Fibroblast of mammary gland (primary cell): ENCODE measurements around the gene MAGEC2.

Source experiments
- DNase-seq: peaks from one replicate; pipeline ENCODE4 v3.0.0-alpha.2; 2010; ENCODE audit warnings: low read depth
- H3K4me3 ChIP-seq: 2 replicates; pipeline ENCODE4 v1.5.1; 2011; ENCODE audit warnings: low read depth, mild to moderate bottlenecking, low read length, moderate library complexity; ENCODE audit not compliant: control insufficient read depth
- TF ChIP-seq, protein P1 (sequence below): conservative IDR thresholded peaks from 2 replicates; pipeline ENCODE4 v1.5.1; 2011; ENCODE audit warnings: low read depth, low read length, inconsistent platforms; ENCODE audit not compliant: control insufficient read depth, insufficient read depth

The MAGEC2 gene, protein sequence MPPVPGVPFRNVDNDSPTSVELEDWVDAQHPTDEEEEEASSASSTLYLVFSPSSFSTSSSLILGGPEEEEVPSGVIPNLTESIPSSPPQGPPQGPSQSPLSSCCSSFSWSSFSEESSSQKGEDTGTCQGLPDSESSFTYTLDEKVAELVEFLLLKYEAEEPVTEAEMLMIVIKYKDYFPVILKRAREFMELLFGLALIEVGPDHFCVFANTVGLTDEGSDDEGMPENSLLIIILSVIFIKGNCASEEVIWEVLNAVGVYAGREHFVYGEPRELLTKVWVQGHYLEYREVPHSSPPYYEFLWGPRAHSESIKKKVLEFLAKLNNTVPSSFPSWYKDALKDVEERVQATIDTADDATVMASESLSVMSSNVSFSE

DNA sequence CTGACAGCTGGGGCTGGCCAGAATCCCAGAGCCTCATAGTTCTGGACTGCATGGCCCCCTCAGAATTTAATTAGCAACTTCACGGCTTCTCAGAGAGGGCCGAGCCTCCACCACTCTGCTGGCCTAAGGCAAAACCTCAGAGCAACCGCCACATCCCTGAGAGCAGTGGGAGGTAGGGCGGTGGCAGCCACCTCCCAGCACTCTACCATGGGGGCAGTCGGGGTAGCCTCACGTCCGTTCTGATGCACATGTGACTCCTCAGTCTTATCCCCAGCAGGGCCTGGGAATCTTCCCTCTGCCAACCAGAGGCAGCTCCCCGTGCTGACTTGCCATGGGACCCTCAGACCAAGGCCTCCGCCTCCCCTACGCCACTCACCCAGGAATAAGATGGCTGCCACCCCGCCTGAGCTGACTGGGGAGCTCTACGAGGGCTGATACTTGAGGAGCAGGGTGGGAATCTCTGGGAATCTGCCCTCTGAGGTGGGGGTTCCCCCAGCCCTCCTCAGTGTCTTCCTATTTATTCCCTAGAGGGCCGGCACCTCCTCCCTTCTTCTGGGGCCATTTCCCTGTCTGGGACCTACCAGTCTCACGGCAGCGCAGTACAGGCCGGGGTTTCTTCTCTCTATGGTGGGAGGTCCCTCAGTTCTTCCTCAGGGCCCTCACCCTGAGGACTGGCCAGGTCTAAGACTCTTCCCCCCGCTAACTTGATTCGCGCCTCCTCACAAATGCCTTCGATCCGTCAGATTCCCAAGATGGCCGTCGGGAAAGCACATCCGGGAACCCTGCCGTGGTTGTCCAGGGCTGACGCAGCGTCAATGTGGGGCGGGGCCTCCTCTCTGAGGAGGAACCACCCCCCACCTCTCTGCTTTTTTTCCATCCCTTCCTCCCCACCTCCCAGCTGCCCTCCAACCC is at the start of gene MAGEC2:
Gene MAGEC2, minus strand, starts transcription at position 769 of the 912 bp plus-strand sequence. CDS start 1,303 bp downstream, outside the sequence.
- TF ChIP-seq, protein P1, sequence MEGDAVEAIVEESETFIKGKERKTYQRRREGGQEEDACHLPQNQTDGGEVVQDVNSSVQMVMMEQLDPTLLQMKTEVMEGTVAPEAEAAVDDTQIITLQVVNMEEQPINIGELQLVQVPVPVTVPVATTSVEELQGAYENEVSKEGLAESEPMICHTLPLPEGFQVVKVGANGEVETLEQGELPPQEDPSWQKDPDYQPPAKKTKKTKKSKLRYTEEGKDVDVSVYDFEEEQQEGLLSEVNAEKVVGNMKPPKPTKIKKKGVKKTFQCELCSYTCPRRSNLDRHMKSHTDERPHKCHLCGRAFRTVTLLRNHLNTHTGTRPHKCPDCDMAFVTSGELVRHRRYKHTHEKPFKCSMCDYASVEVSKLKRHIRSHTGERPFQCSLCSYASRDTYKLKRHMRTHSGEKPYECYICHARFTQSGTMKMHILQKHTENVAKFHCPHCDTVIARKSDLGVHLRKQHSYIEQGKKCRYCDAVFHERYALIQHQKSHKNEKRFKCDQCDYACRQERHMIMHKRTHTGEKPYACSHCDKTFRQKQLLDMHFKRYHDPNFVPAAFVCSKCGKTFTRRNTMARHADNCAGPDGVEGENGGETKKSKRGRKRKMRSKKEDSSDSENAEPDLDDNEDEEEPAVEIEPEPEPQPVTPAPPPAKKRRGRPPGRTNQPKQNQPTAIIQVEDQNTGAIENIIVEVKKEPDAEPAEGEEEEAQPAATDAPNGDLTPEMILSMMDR: no peak
- DNase-seq: no peak
- no peak within 1 kb of the TSS for H3K4me3 ChIP-seq

DNA sequence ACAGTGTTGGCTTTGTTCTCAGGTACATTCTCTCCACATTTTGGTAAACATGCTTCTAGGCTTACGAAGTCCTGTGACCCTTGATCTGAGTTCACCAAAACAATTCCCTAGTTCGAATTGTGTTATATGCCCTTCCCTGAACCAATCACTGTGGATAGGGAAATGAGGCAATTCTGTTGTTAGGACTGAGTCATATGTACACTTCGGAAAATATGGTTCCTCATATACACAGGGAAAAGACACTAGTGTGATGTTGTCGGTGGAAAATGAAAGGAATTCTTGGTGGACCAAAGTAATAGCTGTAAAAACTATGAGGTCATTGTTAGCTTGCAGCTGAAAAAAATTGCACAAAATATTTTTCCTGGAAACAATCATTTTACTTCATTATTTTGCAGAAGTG is 46.6 kb upstream of the MAGEC2 start:
- H3K4me3 ChIP-seq: no peak overlapping the region
- TF ChIP-seq, protein P1: no peak
- no peak for DNase-seq

DNA sequence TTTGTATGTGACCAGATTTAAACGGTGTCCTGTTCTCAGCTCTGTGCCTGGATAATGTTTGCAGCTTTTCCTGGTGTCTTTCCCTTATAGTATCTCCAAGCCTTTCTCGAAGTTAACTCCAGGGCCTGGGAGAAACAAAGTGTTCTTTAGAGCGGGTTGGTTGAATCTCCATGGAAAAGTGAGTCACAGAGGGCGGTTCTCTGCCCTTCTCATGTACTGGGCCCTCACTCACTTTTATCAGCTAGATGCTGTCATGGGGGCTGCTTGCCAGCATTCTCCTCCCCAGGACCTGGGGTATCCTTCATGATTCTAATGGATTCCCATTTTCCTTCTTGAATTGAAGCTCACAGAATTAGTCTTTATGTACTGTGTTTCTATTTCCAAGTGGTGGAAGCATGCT is 46.1 kb upstream of the MAGEC2 start:
- TF ChIP-seq, protein P1: no peak
- H3K4me3 ChIP-seq: no peak overlapping the region
- no peak for DNase-seq

DNA sequence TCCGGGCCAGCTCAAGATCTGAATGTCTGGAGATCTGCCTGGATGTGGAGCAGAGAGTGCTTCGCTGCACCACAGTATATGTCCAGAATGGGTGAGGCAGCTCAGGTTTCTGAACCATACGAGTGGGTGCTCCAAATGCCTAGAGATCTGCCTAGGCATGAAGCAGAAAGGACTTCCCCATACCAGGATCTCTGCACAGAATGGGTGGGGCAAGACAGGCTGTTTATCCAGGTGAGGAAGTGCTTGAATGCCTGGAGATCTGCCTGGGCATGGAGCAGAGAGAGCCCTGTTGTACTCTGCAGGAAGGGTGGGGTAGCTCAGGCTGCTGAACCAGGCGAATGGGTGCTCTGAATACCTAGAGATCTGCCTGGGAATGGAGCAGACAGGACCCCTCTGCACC is 45.4 kb upstream of the MAGEC2 start:
- H3K4me3 ChIP-seq: no peak overlapping the region
- TF ChIP-seq, protein P1: no peak
- DNase-seq: no peak

GRCh38 chrX:142249721-142250120 is 44.6 kb upstream of the MAGEC2 start:
- no peak for DNase-seq
- H3K4me3 ChIP-seq: no peak overlapping the region
- TF ChIP-seq, protein P1: no peak

DNA sequence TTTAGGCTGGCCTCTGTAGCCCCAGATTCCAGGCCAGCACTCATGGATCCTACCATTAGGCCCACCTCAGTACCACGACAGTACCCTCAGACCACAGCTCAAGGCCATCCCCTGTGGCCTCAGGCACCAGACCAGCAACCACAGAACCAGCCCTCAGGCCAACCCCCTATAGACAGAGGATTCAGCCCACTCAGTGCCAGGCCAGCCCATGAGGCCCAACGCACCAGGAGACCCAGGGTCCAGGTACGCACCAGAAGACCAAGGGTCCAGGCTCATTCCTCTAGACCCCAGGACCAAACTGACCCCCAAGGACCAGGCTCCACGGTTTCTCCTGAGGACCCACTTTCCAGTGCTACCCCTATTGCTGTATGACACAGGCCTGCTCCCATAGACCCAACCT is 39.5 kb upstream of the MAGEC2 start:
- TF ChIP-seq, protein P1: no peak
- DNase-seq: no peak
- no peak overlapping the region for H3K4me3 ChIP-seq
